Fibroblast of lung (primary cell): ENCODE results near the gene ATG4B. TPM values are rescaled to one million over a fixed set of nuclear protein-coding genes. Genes with fewer than 3 reads are reported as not detected.

Experiments used
- DNase-seq, 2 donors: peaks; one replicate each; pipeline versions ENCODE4 v3.0.0 to v3.0.0-alpha.2; 2010; ENCODE audit warnings: low read depth in 2 of 2
- H2AFZ ChIP-seq: 2 replicates; pipeline ENCODE4 v1.5.1; 2012; ENCODE audit warnings: low read length, control low read depth, inconsistent platforms
- H3K27ac ChIP-seq: 2 replicates; pipeline ENCODE4 v1.5.1; 2011; ENCODE audit warnings: low read length, control low read depth; ENCODE audit not compliant: insufficient read depth
- H3K27me3 ChIP-seq: 2 replicates; pipeline ENCODE4 v1.5.1; 2011; ENCODE audit warnings: mild to moderate bottlenecking, low read length; ENCODE audit not compliant: control insufficient read depth, insufficient read depth
- H3K36me3 ChIP-seq: 2 replicates; pipeline ENCODE4 v1.5.1; 2011; ENCODE audit warnings: low read length; ENCODE audit not compliant: control insufficient read depth, insufficient read depth
- H3K4me1 ChIP-seq: 2 replicates; pipeline ENCODE4 v1.5.1; 2011; ENCODE audit warnings: low read length; ENCODE audit not compliant: control insufficient read depth, insufficient read depth; ENCODE audit errors: extremely low read depth
- H3K4me2 ChIP-seq: 2 replicates; pipeline ENCODE4 v1.5.1; 2011; ENCODE audit warnings: low read length, control low read depth; ENCODE audit not compliant: insufficient read depth; ENCODE audit errors: extremely low read depth
- H3K4me3 ChIP-seq, 4 experiments: fragments of 200-600 bp in 1 of 4; sonication (generic) in 1 of 4; replicated peaks in 1 of 4; 2 replicates each; pipeline ENCODE4 v1.5.1; 2011 to 2016; ENCODE audit warnings: low read length in 4 of 4, low read depth in 3 of 4, mild to moderate bottlenecking in 3 of 4, control low read depth in 2 of 4, inconsistent platforms in 1 of 4, mixed read lengths in 1 of 4; ENCODE audit not compliant: insufficient read depth in 1 of 4; ENCODE audit errors: control extremely low read depth in 1 of 4
- H3K79me2 ChIP-seq: 2 replicates; pipeline ENCODE4 v1.5.1; 2012; ENCODE audit warnings: mild to moderate bottlenecking, low read length, inconsistent platforms; ENCODE audit not compliant: control insufficient read depth, insufficient read depth
- H3K9ac ChIP-seq: 2 replicates; pipeline ENCODE4 v1.5.1; 2011; ENCODE audit warnings: mild to moderate bottlenecking, low read length, control low read depth; ENCODE audit not compliant: insufficient read depth
- H3K9me3 ChIP-seq: 2 replicates; pipeline ENCODE4 v1.5.1; 2012; ENCODE audit warnings: low read depth, low read length; ENCODE audit not compliant: control insufficient read depth, insufficient read depth
- H4K20me1 ChIP-seq: 2 replicates; pipeline ENCODE4 v1.5.1; 2011; ENCODE audit warnings: low read length; ENCODE audit not compliant: control insufficient read depth, insufficient read depth; ENCODE audit errors: extremely low read depth
- EZH2 ChIP-seq: IDR thresholded peaks from 2 replicates; pipeline ENCODE4 v1.5.1; 2012; ENCODE audit warnings: low read length, control low read depth, mild to moderate bottlenecking; ENCODE audit errors: missing control alignments
- polyA plus RNA-seq, 2 donors: library from polyadenylated mRNA; depleted of rRNA in 1 of 2; stranded (reverse) in 1 of 2; unstranded in 1 of 2; fragments of >200 nt; gene quantifications; 2 replicates each; pipeline ENCODE4 v1.2.1, GENCODE V29; 2011 to 2012; ENCODE audit warnings: missing spikeins in 1 of 2
- total RNA-seq: library from RNA; depleted of rRNA; stranded (reverse); fragments of >200 nt; gene quantifications from 2 replicates; pipeline ENCODE4 v1.2.1, GENCODE V29; 2014
- TF ChIP-seq, protein P1 (sequence below), 2 donors: IDR thresholded peaks in 1 of 2; conservative IDR thresholded peaks in 1 of 2; 1 replicate in 1 of 2; 2 replicates in 1 of 2; pipeline ENCODE4 v1.5.1; 2011 to 2012; ENCODE audit warnings: low read length in 2 of 2, control low read depth in 1 of 2, inconsistent platforms in 1 of 2, low read depth in 1 of 2, mild to moderate bottlenecking in 1 of 2

Gene ATG4B
- total and polyA plus RNA-seq, 2 donors (not counting 1 experiment from before 2014, with no cell fraction given), result 45.1 to 76.2 TPM

DNA sequence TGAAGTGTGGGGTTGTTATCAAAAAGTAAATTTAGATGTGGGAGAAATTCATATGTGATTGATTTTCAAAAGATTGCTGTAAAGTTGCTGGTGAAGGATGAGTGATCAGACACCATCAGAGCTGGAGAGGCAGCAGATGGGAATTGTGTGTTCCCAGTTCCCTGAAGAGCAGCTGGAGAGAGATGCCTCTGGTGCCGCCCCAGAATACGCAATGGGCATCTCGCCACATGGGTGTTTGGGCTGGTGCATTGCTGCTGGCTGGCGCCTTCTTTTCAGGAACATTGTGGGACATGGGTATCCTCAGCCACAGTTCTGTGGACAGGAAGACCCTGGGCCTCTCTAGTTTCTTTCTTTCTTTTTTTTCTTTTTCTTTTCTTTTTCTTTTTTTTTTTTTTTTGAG lies 11.9 kb downstream of the ATG4B start:
- Histone ChIP-seq H3K9ac (no peak overlapping the region), H3K4me1 (no peaks in the 10 kb centered on the region), H3K9me3 (no peaks in the 10 kb centered on the region), H3K79me2 (peaks cover 29% of the 10 kb centered on the region), H3K4me3 (no peak overlapping the region), H3K4me2 (no peak overlapping the region), H3K27me3 (no peaks in the 10 kb centered on the region), H3K36me3 (peaks cover 10% of the 10 kb centered on the region), H3K27ac (no peak overlapping the region), H4K20me1 (no peaks in the 10 kb centered on the region), H2AFZ (no peak overlapping the region)
- no peak for DNase-seq
- TF ChIP-seq, protein P1, sequence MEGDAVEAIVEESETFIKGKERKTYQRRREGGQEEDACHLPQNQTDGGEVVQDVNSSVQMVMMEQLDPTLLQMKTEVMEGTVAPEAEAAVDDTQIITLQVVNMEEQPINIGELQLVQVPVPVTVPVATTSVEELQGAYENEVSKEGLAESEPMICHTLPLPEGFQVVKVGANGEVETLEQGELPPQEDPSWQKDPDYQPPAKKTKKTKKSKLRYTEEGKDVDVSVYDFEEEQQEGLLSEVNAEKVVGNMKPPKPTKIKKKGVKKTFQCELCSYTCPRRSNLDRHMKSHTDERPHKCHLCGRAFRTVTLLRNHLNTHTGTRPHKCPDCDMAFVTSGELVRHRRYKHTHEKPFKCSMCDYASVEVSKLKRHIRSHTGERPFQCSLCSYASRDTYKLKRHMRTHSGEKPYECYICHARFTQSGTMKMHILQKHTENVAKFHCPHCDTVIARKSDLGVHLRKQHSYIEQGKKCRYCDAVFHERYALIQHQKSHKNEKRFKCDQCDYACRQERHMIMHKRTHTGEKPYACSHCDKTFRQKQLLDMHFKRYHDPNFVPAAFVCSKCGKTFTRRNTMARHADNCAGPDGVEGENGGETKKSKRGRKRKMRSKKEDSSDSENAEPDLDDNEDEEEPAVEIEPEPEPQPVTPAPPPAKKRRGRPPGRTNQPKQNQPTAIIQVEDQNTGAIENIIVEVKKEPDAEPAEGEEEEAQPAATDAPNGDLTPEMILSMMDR (conservative IDR thresholded peaks at IDR 0.05 in 1 of 2, IDR thresholded peaks at IDR 0.05 in 1 of 2; ENCODE audit: low read depth in 1 of 2, low read length in 2 of 2), result no peak
- TF ChIP-seq EZH2, result no peak

DNA sequence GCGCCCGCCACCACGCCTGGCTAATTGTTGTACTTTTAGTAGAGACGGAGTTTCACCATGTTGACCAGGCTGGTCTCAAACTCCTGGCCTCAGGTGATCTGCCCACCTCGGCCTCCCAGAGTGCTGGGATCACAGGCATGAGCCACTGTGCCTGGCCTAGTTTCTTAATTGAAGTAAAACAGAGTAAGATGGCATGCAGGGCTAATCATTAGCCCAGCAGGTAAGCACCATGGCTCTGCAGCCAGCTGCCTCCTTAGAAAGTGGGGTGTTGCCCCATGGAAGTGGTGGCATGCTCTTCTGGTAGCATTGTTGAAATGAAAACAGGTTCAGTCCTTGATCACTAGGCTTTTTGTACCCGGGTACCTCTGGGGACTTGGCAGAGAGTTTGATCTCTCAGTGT lies 12.4 kb downstream of the ATG4B start:
- Histone ChIP-seq H3K9me3 (no peaks in the 10 kb centered on the region), H3K4me1 (no peaks in the 10 kb centered on the region), H3K36me3 (peaks cover 11% of the 10 kb centered on the region), H2AFZ (no peak overlapping the region), H3K27ac (no peak overlapping the region), H3K79me2 (peaks cover 27% of the 10 kb centered on the region), H3K4me2 (no peak overlapping the region), H4K20me1 (no peaks in the 10 kb centered on the region), H3K9ac (no peak overlapping the region), H3K4me3 (no peak overlapping the region), H3K27me3 (no peaks in the 10 kb centered on the region)
- DNase-seq, result no peak
- TF ChIP-seq, protein P1 (conservative IDR thresholded peaks at IDR 0.05 in 1 of 2, IDR thresholded peaks at IDR 0.05 in 1 of 2; ENCODE audit: low read depth in 1 of 2, low read length in 2 of 2), result no peak
- no peak for TF ChIP-seq EZH2

- no peaks in the 10 kb centered on the region for H3K4me1 ChIP-seq
- DNase-seq, result no peak
- TF ChIP-seq, protein P1 (conservative IDR thresholded peaks at IDR 0.05 in 1 of 2, IDR thresholded peaks at IDR 0.05 in 1 of 2; ENCODE audit: low read depth in 1 of 2, low read length in 2 of 2), result no peak
- no peak for TF ChIP-seq EZH2
- H2AFZ ChIP-seq, result no peak overlapping the region
- H3K4me2 ChIP-seq, result no peak overlapping the region
- no peaks in the 10 kb centered on the region for H3K9me3 ChIP-seq
- H3K79me2 ChIP-seq, result peaks cover 10% of the 10 kb centered on the region
- H3K36me3 ChIP-seq, result peaks cover 18% of the 10 kb centered on the region
- no peaks in the 10 kb centered on the region for H3K27me3 ChIP-seq
- no peak overlapping the region for H3K9ac ChIP-seq
- no peak overlapping the region for H3K27ac ChIP-seq
- no peak overlapping the region for H3K4me3 ChIP-seq
- H4K20me1 ChIP-seq, result no peaks in the 10 kb centered on the region
These were observed 14.6 kb downstream of the ATG4B start for GRCh38 chr2:241652142-241652541.
